ELR (cell line): Measurements from ENCODE around the gene JMJD7.

Experiments
- DNase-seq: peaks from one replicate; pipeline ENCODE4 v3.0.0-alpha.2; 2015; ENCODE audit warnings: low read depth

JMJD7 gene

GRCh38 chr15:41866263-41866703 is 38.4 kb downstream of the JMJD7 start:
- DNase-seq, result no peak

GRCh38 chr15:41866872-41867579 is 39.1 kb downstream of the JMJD7 start:
- no peak for DNase-seq

GRCh38 chr15:41868321-41868720 is 40.4 kb downstream of the JMJD7 start:
- no peak for DNase-seq

GRCh38 chr15:41869770-41870688 is 42.1 kb downstream of the JMJD7 start:
- no peak for DNase-seq

- peak; percentile 96 for DNase-seq
Measured at GRCh38 chr15:41870689-41871081, 42.8 kb downstream of the JMJD7 start.

- no peak for DNase-seq
Measured at GRCh38 chr15:41871175-41871905, 43.4 kb downstream of the JMJD7 start.

GRCh38 chr15:41872166-41872747 is 44.4 kb downstream of the JMJD7 start:
- no peak for DNase-seq

- no peak for DNase-seq
Measured at GRCh38 chr15:41873711-41874110, 45.8 kb downstream of the JMJD7 start.

GRCh38 chr15:41874736-41875135 is 46.8 kb downstream of the JMJD7 start:
- no peak for DNase-seq

GRCh38 chr15:41876007-41876406 is 48.1 kb downstream of the JMJD7 start:
- DNase-seq, result no peak

GRCh38 chr15:41876689-41877088 is 48.8 kb downstream of the JMJD7 start:
- no peak for DNase-seq

GRCh38 chr15:41877631-41878354 is 49.9 kb downstream of the JMJD7 start:
- no peak for DNase-seq

GRCh38 chr15:41878355-41878699 is 50.4 kb downstream of the JMJD7 start:
- DNase-seq, result no peak

GRCh38 chr15:41879321-41879845 is 51.5 kb downstream of the JMJD7 start:
- no peak for DNase-seq

- no peak for DNase-seq
Measured at GRCh38 chr15:41880156-41880877, 52.4 kb downstream of the JMJD7 start.

- no peak for DNase-seq
Measured at GRCh38 chr15:41881086-41881485, 53.2 kb downstream of the JMJD7 start.

GRCh38 chr15:41881550-41881919 is 53.6 kb downstream of the JMJD7 start:
- DNase-seq, result no peak

- DNase-seq, result no peak
Measured at GRCh38 chr15:41881920-41882688, 54.2 kb downstream of the JMJD7 start.

- no peak for DNase-seq
Measured at GRCh38 chr15:41882689-41883483, 55.0 kb downstream of the JMJD7 start.
